Frontal cortex (tissue), 4 donors: Measurements from ENCODE around the gene IGSF11. TPM values are rescaled to one million over a fixed set of nuclear protein-coding genes. Genes with fewer than 3 reads are reported as not detected.
"Not testable (repeated sequence)": the region's sequence is repeated elsewhere in the genome, so short reads cannot be mapped to it uniquely, and the experiment has no call there.

Source experiments
- DNase-seq, 2 donors: peaks; one replicate each; pipeline ENCODE4 v3.0.0; 2012; ENCODE audit warnings: low spot score in 2 of 2
- FAIRE-seq: peaks from 2 replicates; lab custom pipeline; 2012; peaks lifted over from hg19 to GRCh38; lab: Jason Lieb, UNC
- total RNA-seq: library from RNA; depleted of rRNA; stranded (reverse); fragments of >200 nt; gene quantifications from one replicate; pipeline ENCODE4 v1.2.3, GENCODE V29; 2014
- donor health status: control.
- donor health status: control.
- donor health status: control.

Gene IGSF11, protein sequence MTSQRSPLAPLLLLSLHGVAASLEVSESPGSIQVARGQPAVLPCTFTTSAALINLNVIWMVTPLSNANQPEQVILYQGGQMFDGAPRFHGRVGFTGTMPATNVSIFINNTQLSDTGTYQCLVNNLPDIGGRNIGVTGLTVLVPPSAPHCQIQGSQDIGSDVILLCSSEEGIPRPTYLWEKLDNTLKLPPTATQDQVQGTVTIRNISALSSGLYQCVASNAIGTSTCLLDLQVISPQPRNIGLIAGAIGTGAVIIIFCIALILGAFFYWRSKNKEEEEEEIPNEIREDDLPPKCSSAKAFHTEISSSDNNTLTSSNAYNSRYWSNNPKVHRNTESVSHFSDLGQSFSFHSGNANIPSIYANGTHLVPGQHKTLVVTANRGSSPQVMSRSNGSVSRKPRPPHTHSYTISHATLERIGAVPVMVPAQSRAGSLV
- 10.2 TPM for total RNA-seq

GRCh38 chr3:119034256-119035013 lies at the start of gene IGSF11:
IGSF11 (minus strand) TSS chr3:119034846; CDS start chr3:119034582, 264 bp downstream.
- DNase-seq: peak; percentile 89 to 94
- FAIRE-seq: no peak

- FAIRE-seq: no peak
- DNase-seq: no peak
Observed at GRCh38 chr3:119080364-119080763, 45.7 kb upstream of the IGSF11 start.

GRCh38 chr3:119073258-119074001 lies 38.8 kb upstream of the IGSF11 start:
- DNase-seq (no peak), FAIRE-seq (no peak)

- not testable (repeated sequence) for FAIRE-seq, DNase-seq
Observed at GRCh38 chr3:119072451-119072850, 37.8 kb upstream of the IGSF11 start.

GRCh38 chr3:119069725-119070124 lies 35.1 kb upstream of the IGSF11 start:
- no peak for DNase-seq
- no peak for FAIRE-seq

DNA sequence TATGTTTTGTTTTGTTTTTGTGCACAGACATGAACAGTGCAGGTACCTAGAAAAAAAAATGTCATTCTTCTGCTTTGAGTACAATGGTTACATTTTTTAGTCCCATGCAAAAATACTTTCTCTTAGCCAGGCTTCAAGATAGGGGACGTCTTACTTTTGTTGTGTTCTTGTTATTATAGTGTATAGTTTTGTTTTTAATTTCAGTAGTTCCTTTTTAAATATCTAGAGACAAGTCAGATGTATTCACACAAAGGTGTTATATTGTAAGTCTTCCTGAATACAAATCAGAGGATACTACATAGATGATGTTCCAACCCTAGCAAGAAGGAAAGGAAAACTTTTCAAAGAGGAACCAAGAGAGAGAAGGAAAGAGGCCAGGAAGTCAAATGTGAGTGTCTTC lies 28.8 kb upstream of the IGSF11 start:
- FAIRE-seq: no peak
- no peak for DNase-seq

DNA sequence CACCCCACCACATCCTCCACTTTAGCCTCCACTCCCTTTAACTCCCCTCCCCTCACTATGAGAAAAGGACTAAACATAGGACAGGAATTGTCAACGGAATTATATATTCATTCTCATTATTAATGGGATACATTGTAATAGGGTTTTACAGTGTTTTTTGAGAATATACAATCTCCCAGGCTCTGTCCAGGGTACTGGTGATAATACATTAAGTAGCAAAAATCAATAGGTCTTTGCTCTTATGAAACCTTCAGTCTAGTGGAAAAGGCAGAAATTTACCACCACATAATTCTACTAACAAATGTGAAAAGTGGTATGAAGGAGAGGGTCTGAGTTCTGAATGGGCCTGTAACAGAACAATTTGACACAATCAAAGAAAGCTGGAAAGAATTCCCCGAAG lies 28.2 kb upstream of the IGSF11 start:
- DNase-seq (no peak), FAIRE-seq (no peak)

GRCh38 chr3:119044593-119044992 lies 9.9 kb upstream of the IGSF11 start:
- DNase-seq (no peak), FAIRE-seq (no peak)

- DNase-seq (no peak), FAIRE-seq (no peak)
Observed at GRCh38 chr3:119042162-119042561, 7.5 kb upstream of the IGSF11 start.

- FAIRE-seq: no peak
- DNase-seq: no peak
Observed at GRCh38 chr3:119035014-119035346, 334 bp upstream of the IGSF11 start.

GRCh38 chr3:119033393-119034255 lies 1.0 kb downstream of the IGSF11 start:
- DNase-seq (no peak), FAIRE-seq (no peak)

GRCh38 chr3:119025171-119025795 lies 9.4 kb downstream of the IGSF11 start:
- FAIRE-seq (no peak), DNase-seq (no peak)

DNA sequence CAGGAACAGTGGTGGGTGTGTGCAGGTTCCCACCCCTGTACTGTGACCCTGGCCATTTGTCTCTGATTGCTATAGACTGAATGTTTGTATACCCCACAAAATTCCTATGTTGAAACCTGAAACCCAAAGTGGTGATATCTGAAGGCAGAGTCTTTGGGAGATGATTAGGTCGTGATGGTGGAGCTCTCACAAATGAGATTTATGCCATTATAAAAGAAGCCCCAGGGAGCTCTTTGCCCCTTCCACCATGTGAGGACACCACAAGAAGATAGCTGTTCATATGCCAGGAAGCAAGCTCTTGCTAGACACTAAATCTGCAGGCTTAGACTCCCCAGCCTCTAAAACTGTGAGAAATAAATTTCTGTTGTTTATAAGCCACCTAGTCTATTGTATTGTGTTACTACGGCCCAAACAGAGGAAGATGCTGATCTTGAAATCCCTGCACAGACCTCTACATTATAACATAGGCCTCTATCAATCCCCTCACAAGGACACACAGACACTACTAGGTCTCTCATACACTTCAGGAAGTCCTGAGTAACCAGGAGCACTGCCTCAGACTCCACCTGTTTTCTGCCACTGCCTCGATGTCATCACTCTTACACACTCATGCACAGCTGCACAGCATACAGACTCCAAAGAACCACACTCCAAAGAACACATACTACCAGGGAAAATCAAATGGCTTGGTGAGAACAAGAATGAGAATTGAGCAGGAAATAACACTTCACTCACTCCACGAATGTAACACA lies 14.7 kb downstream of the IGSF11 start:
- FAIRE-seq: no peak
- no peak for DNase-seq

DNA sequence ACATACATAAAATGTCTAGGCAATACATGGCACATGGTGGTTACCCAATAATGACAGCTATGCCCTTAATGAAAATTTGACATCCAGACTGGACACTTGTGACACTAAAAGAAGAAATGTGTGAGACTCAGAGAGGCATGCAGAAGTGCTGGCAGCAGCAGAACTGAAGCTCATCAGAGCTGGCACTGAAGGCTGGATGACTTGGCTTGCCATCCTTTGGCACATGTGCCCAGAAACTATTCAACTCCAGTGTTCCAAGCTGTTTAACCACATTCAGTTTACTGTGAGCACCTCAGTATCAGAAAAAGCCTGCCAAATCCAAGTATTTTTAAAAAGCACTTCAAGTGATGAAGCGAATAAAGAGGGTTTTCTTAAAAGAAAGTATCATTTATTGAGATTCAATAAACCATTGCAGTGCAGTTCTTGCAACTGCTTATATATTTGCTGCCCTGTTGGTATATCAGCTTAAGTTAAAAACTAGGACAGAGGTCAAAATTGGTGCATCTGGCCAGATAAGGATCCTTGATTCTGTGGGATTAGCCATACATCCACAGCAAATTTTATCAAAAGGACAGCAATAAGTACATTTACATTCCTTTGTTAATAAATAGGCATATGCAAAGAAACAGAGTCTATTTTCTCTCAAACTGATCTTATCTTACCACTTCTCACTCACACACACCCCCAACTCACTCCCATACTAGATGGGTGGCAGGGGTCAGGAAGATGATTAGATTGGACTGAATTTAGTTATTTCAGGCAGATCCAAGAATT lies 15.8 kb downstream of the IGSF11 start:
- no peak for FAIRE-seq
- peak in 1 of 2 donors; percentile 19 for DNase-seq

- DNase-seq (no peak), FAIRE-seq (no peak)
Observed at GRCh38 chr3:119015942-119016341, 18.7 kb downstream of the IGSF11 start.

- DNase-seq (no peak), FAIRE-seq (no peak)
Observed at GRCh38 chr3:119013951-119014350, 20.7 kb downstream of the IGSF11 start.

- no peak for FAIRE-seq
Observed at GRCh38 chr3:119011528-119011927, 23.1 kb downstream of the IGSF11 start.

GRCh38 chr3:118997190-118997589 lies 37.5 kb downstream of the IGSF11 start:
- FAIRE-seq (no peak), DNase-seq (no peak)

More at GRCh38 chr3:119011528-119011927, 23.1 kb downstream of the IGSF11 start:
- DNase-seq: no peak
